Prostate gland (tissue), 2 donors: ENCODE data around the gene SMIM22.

Experiments used
- POLR2A ChIP-seq: fragments of 450-650 bp; IDR thresholded peaks from one replicate; pipeline ENCODE4 v1.6.1; 2016; ENCODE audit warnings: antibody characterized with exemption, mild to moderate bottlenecking
- TF ChIP-seq, protein P1 (sequence below), 4 experiments: fragments of 200-600 bp in 2 of 4; fragments of 450-650 bp in 2 of 4; sonication (generic) in 2 of 4; IDR thresholded peaks; 1 replicate in 3 of 4; 2 replicates in 1 of 4; pipeline ENCODE4 v1.5.1; 2016 to 2019; ENCODE audit warnings: antibody characterized with exemption in 4 of 4, mild to moderate bottlenecking in 2 of 4, moderate library complexity in 2 of 4

DNA sequence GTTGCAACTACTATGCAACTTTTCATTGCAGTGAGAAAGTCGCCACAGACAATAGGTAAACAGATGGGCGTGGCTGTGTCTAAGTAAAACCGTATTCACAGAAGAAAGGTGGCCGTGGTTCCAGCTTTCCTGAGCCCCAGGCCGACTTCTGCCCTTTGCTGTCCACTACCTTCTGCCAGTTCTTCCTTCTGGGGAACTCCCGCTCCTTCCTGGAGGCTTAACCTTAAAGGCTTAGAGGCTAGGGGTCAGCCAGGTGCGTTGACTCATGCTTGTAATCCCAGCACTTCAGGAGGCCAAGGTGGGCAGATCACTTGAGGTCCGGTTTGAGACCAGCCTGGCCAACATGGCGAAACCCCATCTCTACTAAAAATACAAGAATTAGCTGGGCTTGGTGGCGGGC lies 4.9 kb upstream of the SMIM22 start:
- TF ChIP-seq, protein P1, sequence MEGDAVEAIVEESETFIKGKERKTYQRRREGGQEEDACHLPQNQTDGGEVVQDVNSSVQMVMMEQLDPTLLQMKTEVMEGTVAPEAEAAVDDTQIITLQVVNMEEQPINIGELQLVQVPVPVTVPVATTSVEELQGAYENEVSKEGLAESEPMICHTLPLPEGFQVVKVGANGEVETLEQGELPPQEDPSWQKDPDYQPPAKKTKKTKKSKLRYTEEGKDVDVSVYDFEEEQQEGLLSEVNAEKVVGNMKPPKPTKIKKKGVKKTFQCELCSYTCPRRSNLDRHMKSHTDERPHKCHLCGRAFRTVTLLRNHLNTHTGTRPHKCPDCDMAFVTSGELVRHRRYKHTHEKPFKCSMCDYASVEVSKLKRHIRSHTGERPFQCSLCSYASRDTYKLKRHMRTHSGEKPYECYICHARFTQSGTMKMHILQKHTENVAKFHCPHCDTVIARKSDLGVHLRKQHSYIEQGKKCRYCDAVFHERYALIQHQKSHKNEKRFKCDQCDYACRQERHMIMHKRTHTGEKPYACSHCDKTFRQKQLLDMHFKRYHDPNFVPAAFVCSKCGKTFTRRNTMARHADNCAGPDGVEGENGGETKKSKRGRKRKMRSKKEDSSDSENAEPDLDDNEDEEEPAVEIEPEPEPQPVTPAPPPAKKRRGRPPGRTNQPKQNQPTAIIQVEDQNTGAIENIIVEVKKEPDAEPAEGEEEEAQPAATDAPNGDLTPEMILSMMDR (IDR thresholded peaks at IDR 0.05) = no peak
- no peak for TF ChIP-seq POLR2A
